HL-60 (cell line): ENCODE results near the gene PRR7.

Source experiments
- GABPA ChIP-seq: IDR thresholded peaks from 2 replicates; pipeline ENCODE4 v1.6.1; 2012; ENCODE audit warnings: low read depth
- POLR2AphosphoS5 ChIP-seq: IDR thresholded peaks from 2 replicates; pipeline ENCODE4 v1.6.1; 2012; ENCODE audit warnings: low read depth
- SPI1 ChIP-seq: IDR thresholded peaks from 2 replicates; pipeline ENCODE4 v1.6.1; 2012; ENCODE audit warnings: low read depth, mild to moderate bottlenecking, borderline replicate concordance
- TF ChIP-seq, protein P1 (sequence below): IDR thresholded peaks from one replicate; pipeline ENCODE4 v1.5.1; 2011; ENCODE audit warnings: low read length, control low read depth, inconsistent platforms; ENCODE audit not compliant: insufficient read depth

DNA sequence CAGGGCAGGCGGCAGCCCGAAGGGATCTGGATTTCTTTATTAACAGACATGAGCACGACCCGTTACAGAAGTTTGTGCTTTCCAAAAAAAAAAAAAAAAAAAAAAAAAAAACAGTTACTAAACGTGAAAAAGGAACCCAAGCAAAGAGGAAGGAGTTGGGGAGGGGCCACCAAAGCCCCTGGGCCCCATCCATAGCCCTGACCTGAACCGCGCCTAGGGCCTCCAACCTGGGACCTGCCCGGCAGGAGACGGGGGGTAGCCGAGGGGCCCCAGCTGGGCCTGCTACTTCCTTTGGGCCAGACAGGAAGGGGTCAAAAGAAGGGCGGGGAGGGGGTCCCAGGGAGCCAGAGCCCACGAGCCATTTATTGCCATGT is 10.0 kb downstream of the PRR7 start:
- TF ChIP-seq POLR2AphosphoS5 (no peak), SPI1 (no peak), GABPA (no peak)
- TF ChIP-seq, protein P1, sequence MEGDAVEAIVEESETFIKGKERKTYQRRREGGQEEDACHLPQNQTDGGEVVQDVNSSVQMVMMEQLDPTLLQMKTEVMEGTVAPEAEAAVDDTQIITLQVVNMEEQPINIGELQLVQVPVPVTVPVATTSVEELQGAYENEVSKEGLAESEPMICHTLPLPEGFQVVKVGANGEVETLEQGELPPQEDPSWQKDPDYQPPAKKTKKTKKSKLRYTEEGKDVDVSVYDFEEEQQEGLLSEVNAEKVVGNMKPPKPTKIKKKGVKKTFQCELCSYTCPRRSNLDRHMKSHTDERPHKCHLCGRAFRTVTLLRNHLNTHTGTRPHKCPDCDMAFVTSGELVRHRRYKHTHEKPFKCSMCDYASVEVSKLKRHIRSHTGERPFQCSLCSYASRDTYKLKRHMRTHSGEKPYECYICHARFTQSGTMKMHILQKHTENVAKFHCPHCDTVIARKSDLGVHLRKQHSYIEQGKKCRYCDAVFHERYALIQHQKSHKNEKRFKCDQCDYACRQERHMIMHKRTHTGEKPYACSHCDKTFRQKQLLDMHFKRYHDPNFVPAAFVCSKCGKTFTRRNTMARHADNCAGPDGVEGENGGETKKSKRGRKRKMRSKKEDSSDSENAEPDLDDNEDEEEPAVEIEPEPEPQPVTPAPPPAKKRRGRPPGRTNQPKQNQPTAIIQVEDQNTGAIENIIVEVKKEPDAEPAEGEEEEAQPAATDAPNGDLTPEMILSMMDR: no peak
